LNCAP (cell line): ENCODE measurements around the gene CDV3.

Experiments
- TF ChIP-seq, protein P1 (sequence below): fragments of 450-650 bp; IDR thresholded peaks from 2 replicates; pipeline ENCODE4 v1.5.1; 2017; ENCODE audit warnings: mild to moderate bottlenecking

The CDV3 gene

DNA sequence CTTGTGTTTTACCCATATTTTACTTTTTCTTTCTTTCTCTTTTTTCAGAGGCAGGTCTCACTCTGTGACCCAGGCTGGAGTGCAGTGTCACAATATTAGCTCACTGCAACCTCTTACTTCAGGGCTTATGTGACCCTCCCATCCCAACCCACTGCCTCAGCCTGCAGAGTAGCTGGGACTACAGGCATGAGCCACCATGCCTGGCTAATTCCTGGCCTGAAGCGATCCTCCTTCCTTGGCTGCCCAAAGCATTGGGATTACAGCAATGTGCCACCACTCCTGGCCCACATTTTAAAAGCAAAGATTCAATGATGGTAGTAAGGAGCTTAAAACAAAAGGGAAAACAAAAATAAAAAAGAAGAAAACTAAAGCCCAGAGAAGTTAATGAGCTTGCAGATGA is 11.1 kb upstream of the CDV3 start:
- TF ChIP-seq, protein P1, sequence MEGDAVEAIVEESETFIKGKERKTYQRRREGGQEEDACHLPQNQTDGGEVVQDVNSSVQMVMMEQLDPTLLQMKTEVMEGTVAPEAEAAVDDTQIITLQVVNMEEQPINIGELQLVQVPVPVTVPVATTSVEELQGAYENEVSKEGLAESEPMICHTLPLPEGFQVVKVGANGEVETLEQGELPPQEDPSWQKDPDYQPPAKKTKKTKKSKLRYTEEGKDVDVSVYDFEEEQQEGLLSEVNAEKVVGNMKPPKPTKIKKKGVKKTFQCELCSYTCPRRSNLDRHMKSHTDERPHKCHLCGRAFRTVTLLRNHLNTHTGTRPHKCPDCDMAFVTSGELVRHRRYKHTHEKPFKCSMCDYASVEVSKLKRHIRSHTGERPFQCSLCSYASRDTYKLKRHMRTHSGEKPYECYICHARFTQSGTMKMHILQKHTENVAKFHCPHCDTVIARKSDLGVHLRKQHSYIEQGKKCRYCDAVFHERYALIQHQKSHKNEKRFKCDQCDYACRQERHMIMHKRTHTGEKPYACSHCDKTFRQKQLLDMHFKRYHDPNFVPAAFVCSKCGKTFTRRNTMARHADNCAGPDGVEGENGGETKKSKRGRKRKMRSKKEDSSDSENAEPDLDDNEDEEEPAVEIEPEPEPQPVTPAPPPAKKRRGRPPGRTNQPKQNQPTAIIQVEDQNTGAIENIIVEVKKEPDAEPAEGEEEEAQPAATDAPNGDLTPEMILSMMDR, result no peak

DNA sequence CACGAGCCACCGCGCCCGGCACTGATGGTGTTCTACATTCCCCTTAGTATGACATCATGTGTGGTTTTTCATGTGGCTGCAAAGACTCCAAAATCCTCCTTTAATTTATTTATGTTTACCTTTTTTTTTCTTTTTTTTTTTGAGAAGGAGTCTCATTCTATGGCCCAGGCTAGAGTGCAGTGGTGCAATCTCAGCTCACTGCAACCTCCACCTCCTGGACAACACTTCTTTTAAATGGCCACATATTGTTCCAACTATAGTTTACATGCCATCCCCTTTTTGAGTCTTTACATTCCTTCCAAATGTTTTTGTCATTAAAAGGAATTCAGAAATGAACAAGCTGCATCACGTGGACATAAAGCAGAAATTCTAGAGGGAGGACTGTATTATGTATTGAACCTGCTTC is 10.3 kb upstream of the CDV3 start:
- TF ChIP-seq, protein P1, result no peak

DNA sequence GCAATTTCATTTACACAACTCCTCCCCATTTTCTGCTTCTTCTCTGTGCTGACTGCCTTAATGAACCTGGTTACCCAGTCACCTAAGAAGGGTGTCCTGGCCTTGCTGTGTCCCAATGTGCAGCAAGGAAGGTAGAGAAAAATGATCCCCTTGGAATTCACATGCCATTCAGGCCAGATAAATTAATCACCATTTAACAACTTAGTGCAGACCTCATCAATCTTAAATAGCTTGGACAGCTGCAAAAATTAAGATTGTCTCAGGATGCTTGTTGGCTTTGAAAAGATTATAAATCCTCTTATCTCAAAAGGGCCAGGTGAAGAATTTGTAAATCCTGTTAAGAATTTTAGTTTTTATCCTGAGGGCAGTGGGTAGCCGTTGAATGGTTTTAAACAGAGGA is 9.7 kb upstream of the CDV3 start:
- TF ChIP-seq, protein P1, result no peak

DNA sequence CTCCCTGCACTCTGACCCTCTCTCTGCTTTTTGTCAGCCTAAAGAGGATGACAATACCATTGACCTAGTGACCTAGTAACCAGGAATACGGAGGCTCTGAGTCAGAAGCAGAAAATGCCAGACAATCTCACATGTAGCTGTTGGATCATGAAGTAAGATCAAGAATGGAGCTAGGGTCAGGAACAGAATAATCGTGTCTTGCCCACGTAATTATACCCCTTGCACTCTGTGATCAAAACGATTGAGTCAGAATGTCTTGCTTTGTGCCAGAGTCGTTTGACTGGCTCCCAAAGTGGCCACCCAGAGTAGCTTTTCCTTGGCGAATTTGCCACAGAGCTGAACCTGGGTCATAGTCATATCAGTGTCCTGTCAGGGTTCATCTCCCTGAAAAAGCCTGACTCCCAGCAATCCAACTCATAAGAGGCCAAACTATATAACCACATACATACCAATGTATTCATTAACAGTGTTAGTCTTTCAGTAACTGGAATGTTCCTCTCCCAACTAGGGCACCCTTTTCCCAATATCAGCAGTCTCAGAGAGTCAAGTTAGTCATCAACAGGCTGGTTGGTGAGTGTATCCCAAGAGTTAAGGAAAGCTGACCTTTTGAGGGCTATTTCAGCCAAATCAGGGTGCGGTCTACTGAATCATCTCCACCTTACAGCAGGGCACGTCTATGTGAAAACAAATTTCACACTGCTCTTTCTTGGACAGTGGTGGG is 5.0 kb upstream of the CDV3 start:
- TF ChIP-seq, protein P1, result no peak

DNA sequence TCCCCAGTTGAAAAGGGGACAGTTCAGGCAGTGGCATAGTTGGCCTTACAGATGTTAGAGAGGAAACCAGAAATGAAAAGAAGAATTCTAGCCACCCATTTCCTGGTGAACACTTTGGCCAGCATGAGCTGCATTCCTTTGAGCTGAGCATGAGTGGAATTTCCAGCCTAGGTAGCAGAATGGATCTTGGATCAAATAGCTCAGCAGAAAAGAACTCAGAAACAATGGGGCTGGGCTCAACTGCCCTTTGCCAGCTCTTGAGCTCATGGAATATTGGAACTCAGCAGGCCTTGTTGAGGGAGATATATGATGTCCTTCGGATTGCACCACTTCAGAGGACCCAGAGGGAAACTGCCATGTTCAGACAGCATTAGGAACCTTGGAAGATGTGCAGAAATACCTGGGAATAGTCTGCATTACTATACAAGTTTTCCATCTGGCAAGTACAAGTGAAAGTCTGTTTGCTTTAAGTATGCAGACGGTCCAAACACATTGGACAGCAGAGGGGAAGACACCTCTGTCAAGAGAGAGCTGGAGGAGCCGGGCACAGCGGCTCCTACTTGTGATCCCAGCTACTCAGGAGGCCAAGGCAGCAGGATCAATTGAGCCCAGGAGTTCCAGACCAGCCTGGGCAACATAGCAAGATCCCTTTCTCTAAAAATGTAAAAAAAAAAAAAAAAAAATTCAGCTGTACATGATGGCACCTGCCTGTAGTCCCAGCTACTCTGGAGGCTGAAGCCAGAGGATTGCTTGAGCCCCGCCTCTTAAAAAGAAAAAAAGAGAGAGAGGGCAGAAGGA is 3.1 kb upstream of the CDV3 start:
- TF ChIP-seq, protein P1, result no peak

DNA sequence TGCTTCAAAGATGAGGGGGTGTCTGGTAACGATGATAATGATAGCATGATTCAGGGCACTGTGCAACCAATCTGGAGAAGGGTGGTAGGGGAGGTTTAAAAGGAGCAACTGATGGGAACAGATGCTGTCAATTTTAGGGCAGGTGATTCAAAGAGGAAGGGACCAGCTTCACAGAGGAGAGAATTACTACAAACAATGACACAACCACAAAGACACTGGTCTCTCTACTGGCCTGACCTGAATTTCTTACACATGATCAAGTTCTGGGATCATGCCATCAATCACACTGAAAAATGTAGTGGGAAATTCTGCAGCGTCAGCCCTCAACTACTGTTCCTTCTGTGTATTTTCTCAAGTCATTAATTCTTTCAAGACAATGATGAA is 2.6 kb upstream of the CDV3 start:
- TF ChIP-seq, protein P1, result no peak

DNA sequence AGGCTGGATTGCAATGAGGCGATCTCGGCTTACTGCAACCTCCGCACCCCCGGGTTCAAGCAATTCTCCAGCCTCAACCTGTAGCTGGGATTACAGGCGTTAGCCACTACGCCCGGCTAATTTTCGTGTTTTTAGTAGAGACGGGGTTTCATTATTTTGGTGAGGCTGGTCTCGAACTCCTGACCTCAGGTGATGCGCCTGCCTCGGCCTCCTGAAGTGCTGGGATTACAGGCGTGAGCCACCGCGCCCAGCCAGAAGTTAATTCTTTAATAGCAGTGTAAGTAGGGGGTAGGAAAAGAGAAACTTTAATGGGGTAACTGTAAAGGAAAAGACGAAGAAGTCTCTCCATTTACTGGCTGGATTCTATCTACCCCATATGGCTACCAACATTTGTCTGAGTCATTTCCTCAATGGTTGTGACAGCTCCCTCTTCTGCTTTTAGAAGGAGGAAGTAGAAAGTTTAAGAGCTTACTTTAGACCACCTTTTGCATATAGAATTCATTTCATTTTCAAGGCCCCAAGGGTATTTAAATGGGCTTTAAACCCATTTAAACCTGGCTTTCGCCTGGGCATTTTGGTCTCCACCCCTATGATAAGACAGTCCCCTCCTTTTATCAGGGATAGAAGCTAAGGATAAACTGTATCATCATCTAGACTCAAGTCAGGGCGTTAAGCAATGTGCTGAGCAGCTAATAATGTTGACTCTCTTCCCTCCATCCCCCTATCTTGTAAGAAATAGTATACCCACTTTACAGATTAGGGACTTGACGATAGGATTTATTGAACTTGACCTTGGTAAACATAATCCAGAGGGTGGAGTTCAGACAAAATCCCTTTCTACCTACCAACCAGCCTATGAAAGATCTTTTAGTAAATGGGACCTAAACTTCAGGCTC is 1.1 kb upstream of the CDV3 start:
- TF ChIP-seq, protein P1, result no peak
